Measurements from ENCODE around the gene ALDH1A2. TPM values are rescaled to one million over a fixed set of nuclear protein-coding genes. Genes with fewer than 3 reads are reported as not detected.

ALDH1A2 gene
- total RNA-seq, 1 experiment from 2014 or later, result 0.98 TPM

DNA sequence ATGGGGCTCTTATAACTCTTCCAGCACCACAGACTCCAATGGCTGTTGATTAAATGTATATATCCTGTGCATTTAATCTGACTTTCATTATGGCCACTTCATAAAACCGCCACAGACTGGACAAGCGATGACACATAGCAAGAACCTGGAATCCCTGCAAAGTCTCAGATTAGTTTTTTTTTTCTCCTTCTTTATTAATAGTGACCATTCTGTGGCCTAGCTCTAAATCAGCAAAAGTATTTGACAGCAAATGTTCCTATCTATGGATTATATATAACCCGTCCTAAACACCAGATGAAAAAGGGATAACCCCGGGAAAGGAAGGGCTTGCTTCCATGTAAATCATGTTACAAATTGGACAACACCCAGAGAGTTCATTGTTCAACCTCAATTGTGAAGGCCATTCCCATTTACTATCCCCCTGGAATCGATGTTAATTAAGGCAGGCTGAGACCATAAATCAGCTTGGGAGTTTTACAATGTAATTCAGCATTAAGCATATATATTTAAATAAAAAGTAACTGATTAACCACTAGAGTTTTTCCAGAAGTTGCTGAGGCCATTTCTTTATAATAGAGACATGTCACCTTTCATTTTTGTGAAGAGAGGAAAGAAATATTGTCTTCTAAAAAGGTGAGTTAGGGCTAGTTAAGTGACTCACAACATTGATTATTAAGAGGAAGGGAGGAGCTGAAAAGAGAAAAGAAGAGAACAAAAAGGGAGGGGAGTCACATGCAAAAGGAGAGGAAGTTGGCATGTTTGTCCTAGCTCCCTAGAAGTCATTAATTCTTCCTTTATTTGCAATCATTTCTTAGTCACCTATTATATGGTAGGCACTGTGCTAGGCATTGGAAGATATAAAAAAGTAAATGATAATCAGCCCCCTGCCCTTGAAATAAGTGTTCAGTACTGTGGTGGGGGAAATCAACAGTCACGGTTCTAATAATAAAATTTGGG is 26.2 kb downstream of the ALDH1A2 start:
- no peaks in the 10 kb centered on the region for H3K4me1 ChIP-seq (ENCODE audit: control insufficient read depth, insufficient read depth, low read length)
- H3K27ac ChIP-seq (ENCODE audit: low read length), result no peak overlapping the region
- intact Hi-C loops (cut with micrococcal nuclease; ENCODE audit: unreplicated experiment), result loop anchor here (5.0 kb wide), 1 partner anchor 143 kb away; no protein-coding TSS in a partner anchor
- in situ Hi-C loops (cut with HindIII; ENCODE audit: low pct_unique_long_range_greater_than_20kb, low sequenced_read_pairs), result no loop called here
- H3K27me3 ChIP-seq (ENCODE audit: control insufficient read depth, insufficient read depth, low read length), result peaks cover 5% of the 10 kb centered on the region; the same call in 1 of the 2 replicates
- no peaks in the 10 kb centered on the region for H3K36me3 ChIP-seq (ENCODE audit: control insufficient read depth, insufficient read depth, low read length)
- H3K9me3 ChIP-seq (ENCODE audit: control insufficient read depth, insufficient read depth, low read depth, low read length), result no peaks in the 10 kb centered on the region
- no peak for TF ChIP-seq TCF7L2 (IDR thresholded peaks at IDR 0.05; ENCODE audit: low read depth, low read length)
- TF ChIP-seq, protein P1, sequence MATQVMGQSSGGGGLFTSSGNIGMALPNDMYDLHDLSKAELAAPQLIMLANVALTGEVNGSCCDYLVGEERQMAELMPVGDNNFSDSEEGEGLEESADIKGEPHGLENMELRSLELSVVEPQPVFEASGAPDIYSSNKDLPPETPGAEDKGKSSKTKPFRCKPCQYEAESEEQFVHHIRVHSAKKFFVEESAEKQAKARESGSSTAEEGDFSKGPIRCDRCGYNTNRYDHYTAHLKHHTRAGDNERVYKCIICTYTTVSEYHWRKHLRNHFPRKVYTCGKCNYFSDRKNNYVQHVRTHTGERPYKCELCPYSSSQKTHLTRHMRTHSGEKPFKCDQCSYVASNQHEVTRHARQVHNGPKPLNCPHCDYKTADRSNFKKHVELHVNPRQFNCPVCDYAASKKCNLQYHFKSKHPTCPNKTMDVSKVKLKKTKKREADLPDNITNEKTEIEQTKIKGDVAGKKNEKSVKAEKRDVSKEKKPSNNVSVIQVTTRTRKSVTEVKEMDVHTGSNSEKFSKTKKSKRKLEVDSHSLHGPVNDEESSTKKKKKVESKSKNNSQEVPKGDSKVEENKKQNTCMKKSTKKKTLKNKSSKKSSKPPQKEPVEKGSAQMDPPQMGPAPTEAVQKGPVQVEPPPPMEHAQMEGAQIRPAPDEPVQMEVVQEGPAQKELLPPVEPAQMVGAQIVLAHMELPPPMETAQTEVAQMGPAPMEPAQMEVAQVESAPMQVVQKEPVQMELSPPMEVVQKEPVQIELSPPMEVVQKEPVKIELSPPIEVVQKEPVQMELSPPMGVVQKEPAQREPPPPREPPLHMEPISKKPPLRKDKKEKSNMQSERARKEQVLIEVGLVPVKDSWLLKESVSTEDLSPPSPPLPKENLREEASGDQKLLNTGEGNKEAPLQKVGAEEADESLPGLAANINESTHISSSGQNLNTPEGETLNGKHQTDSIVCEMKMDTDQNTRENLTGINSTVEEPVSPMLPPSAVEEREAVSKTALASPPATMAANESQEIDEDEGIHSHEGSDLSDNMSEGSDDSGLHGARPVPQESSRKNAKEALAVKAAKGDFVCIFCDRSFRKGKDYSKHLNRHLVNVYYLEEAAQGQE (IDR thresholded peaks at IDR 0.05; ENCODE audit: insufficient read depth in 1 of 2, low read depth in 2 of 2, low read length in 1 of 2), result no peak
- no peak for TF ChIP-seq SIN3A (IDR thresholded peaks at IDR 0.05; ENCODE audit: borderline replicate concordance, insufficient read depth, low read depth, low read length)
- no peak for TF ChIP-seq POLR2AphosphoS5 (IDR thresholded peaks at IDR 0.05; ENCODE audit: low read depth, low read length)
- TF ChIP-seq CTCF (IDR thresholded peaks at IDR 0.05), result no peak
- DNase-seq (ENCODE audit: low read depth, low spot score), result no peak
- CTCF ChIA-PET, result no interaction called here
- no peak for ATAC-seq
- BruUV-seq (replicated peaks), result no TSS peak
- POLR2A ChIA-PET, result no interaction called here
- H3K4me3 ChIP-seq (ENCODE audit: low read depth in 2 of 2, low read length in 2 of 2), result no peak overlapping the region

GRCh38 chr15:58038426-58039078 is 27.0 kb downstream of the ALDH1A2 start:
- no peak overlapping the region for H3K4me3 ChIP-seq (ENCODE audit: low read depth in 2 of 2, low read length in 2 of 2)
- in situ Hi-C loops (cut with HindIII; ENCODE audit: low pct_unique_long_range_greater_than_20kb, low sequenced_read_pairs) (no loop called here), intact Hi-C loops (cut with micrococcal nuclease; ENCODE audit: unreplicated experiment) (no loop called here)
- no peak overlapping the region for H3K27ac ChIP-seq (ENCODE audit: low read length)
- H3K27me3 ChIP-seq (ENCODE audit: control insufficient read depth, insufficient read depth, low read length), result peaks cover 5% of the 10 kb centered on the region; the same call in 1 of the 2 replicates
- no peaks in the 10 kb centered on the region for H3K4me1 ChIP-seq (ENCODE audit: control insufficient read depth, insufficient read depth, low read length)
- no peak for ATAC-seq
- BruUV-seq (replicated peaks), result no TSS peak
- H3K36me3 ChIP-seq (ENCODE audit: control insufficient read depth, insufficient read depth, low read length), result no peaks in the 10 kb centered on the region
- TF ChIP-seq CTCF (IDR thresholded peaks at IDR 0.05) (no peak), TCF7L2 (IDR thresholded peaks at IDR 0.05; ENCODE audit: low read depth, low read length) (no peak), POLR2AphosphoS5 (IDR thresholded peaks at IDR 0.05; ENCODE audit: low read depth, low read length) (no peak), SIN3A (IDR thresholded peaks at IDR 0.05; ENCODE audit: borderline replicate concordance, insufficient read depth, low read depth, low read length) (no peak)
- TF ChIP-seq, protein P1 (IDR thresholded peaks at IDR 0.05; ENCODE audit: insufficient read depth in 1 of 2, low read depth in 2 of 2, low read length in 1 of 2), result no peak
- no peaks in the 10 kb centered on the region for H3K9me3 ChIP-seq (ENCODE audit: control insufficient read depth, insufficient read depth, low read depth, low read length)
- no peak for DNase-seq (ENCODE audit: low read depth, low spot score)
- ChIA-PET CTCF (no interaction called here), POLR2A (no interaction called here)

All from Panc1 (cell line).